Measurements from ENCODE around the gene SLC47A2. TPM values are rescaled to one million over a fixed set of nuclear protein-coding genes. Genes with fewer than 3 reads are reported as not detected.
A peak's percentile ranks its signal among the peaks of the same experiment; 100 is the strongest.

SLC47A2 gene
- total and polyA plus RNA-seq, 2 of the 13 experiments (the other 11 are each of a cell fraction or from before 2014, with no cell fraction given), result 0.04 TPM; not detected in 1

- TF ChIP-seq MIER3 (CRISPR knock-in tag; IDR thresholded peaks at IDR 0.05; ENCODE audit: borderline replicate concordance) (no peak), TAF15 (IDR thresholded peaks at IDR 0.05; ENCODE audit: low read depth, low read length, poor library complexity, severe bottlenecking) (no peak), NFYB (CRISPR knock-in tag; IDR thresholded peaks at IDR 0.05) (no peak), HOXA9 (CRISPR knock-in tag; IDR thresholded peaks at IDR 0.05; ENCODE audit: borderline replicate concordance) (no peak), GZF1 (CRISPR knock-in tag; IDR thresholded peaks at IDR 0.05) (no peak), NPAS2 (CRISPR knock-in tag; IDR thresholded peaks at IDR 0.05; ENCODE audit: borderline replicate concordance) (no peak), NCOA2 (CRISPR knock-in tag; IDR thresholded peaks at IDR 0.05) (peak; percentile 60; the same call in 1 of the 2 replicates), ZNF354B (CRISPR knock-in tag; IDR thresholded peaks at IDR 0.05) (no peak), ATF1 (CRISPR knock-in tag; IDR thresholded peaks at IDR 0.05) (no peak), ZNF367 (CRISPR knock-in tag; IDR thresholded peaks at IDR 0.05; ENCODE audit: borderline replicate concordance) (no peak), ZNF780A (CRISPR knock-in tag; IDR thresholded peaks at IDR 0.05) (no peak), MTF2 (CRISPR knock-in tag; IDR thresholded peaks at IDR 0.05; ENCODE audit: borderline replicate concordance) (no peak), ZNF75D (CRISPR knock-in tag; IDR thresholded peaks at IDR 0.05; ENCODE audit: borderline replicate concordance) (no peak), SMARCC2 (IDR thresholded peaks at IDR 0.05) (no peak), ZNF30 (CRISPR knock-in tag; IDR thresholded peaks at IDR 0.05) (no peak), ZNF740 (CRISPR knock-in tag; IDR thresholded peaks at IDR 0.05) (no peak), HMG20B (CRISPR knock-in tag; conservative IDR thresholded peaks at IDR 0.05) (no peak), ZNF550 (CRISPR knock-in tag; IDR thresholded peaks at IDR 0.05; ENCODE audit: borderline replicate concordance) (no peak), SALL2 (CRISPR knock-in tag; IDR thresholded peaks at IDR 0.05) (no peak), ZNF441 (CRISPR knock-in tag; IDR thresholded peaks at IDR 0.05; ENCODE audit: borderline replicate concordance) (no peak)
- TF ChIP-seq, protein P1, sequence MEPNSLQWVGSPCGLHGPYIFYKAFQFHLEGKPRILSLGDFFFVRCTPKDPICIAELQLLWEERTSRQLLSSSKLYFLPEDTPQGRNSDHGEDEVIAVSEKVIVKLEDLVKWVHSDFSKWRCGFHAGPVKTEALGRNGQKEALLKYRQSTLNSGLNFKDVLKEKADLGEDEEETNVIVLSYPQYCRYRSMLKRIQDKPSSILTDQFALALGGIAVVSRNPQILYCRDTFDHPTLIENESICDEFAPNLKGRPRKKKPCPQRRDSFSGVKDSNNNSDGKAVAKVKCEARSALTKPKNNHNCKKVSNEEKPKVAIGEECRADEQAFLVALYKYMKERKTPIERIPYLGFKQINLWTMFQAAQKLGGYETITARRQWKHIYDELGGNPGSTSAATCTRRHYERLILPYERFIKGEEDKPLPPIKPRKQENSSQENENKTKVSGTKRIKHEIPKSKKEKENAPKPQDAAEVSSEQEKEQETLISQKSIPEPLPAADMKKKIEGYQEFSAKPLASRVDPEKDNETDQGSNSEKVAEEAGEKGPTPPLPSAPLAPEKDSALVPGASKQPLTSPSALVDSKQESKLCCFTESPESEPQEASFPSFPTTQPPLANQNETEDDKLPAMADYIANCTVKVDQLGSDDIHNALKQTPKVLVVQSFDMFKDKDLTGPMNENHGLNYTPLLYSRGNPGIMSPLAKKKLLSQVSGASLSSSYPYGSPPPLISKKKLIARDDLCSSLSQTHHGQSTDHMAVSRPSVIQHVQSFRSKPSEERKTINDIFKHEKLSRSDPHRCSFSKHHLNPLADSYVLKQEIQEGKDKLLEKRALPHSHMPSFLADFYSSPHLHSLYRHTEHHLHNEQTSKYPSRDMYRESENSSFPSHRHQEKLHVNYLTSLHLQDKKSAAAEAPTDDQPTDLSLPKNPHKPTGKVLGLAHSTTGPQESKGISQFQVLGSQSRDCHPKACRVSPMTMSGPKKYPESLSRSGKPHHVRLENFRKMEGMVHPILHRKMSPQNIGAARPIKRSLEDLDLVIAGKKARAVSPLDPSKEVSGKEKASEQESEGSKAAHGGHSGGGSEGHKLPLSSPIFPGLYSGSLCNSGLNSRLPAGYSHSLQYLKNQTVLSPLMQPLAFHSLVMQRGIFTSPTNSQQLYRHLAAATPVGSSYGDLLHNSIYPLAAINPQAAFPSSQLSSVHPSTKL (CRISPR knock-in tag; IDR thresholded peaks at IDR 0.05), result peak; percentile 62
- TF ChIP-seq, protein P2, sequence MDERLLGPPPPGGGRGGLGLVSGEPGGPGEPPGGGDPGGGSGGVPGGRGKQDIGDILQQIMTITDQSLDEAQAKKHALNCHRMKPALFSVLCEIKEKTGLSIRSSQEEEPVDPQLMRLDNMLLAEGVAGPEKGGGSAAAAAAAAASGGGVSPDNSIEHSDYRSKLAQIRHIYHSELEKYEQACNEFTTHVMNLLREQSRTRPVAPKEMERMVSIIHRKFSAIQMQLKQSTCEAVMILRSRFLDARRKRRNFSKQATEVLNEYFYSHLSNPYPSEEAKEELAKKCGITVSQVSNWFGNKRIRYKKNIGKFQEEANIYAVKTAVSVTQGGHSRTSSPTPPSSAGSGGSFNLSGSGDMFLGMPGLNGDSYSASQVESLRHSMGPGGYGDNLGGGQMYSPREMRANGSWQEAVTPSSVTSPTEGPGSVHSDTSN (CRISPR knock-in tag; IDR thresholded peaks at IDR 0.05), result peak; percentile 66; the same call in 1 of the 2 replicates
- TF ChIP-seq, protein P3, sequence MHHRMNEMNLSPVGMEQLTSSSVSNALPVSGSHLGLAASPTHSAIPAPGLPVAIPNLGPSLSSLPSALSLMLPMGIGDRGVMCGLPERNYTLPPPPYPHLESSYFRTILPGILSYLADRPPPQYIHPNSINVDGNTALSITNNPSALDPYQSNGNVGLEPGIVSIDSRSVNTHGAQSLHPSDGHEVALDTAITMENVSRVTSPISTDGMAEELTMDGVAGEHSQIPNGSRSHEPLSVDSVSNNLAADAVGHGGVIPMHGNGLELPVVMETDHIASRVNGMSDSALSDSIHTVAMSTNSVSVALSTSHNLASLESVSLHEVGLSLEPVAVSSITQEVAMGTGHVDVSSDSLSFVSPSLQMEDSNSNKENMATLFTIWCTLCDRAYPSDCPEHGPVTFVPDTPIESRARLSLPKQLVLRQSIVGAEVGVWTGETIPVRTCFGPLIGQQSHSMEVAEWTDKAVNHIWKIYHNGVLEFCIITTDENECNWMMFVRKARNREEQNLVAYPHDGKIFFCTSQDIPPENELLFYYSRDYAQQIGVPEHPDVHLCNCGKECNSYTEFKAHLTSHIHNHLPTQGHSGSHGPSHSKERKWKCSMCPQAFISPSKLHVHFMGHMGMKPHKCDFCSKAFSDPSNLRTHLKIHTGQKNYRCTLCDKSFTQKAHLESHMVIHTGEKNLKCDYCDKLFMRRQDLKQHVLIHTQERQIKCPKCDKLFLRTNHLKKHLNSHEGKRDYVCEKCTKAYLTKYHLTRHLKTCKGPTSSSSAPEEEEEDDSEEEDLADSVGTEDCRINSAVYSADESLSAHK (CRISPR knock-in tag; IDR thresholded peaks at IDR 0.05; ENCODE audit: borderline replicate concordance), result no peak
These were observed 12.4 kb downstream of the SLC47A2 start (continued) for GRCh38 chr17:19703828-19704613.
